ENCODE data around the gene SLC39A6. TPM values are rescaled to one million over a fixed set of nuclear protein-coding genes. Genes with fewer than 3 reads are reported as not detected.
A peak's percentile ranks its signal among the peaks of the same experiment; 100 is the strongest.

Gene SLC39A6
- total RNA-seq, 8 experiments from 2014 or later: 34.9 to 146 (median 99.8) TPM

- ATAC-seq (replicated peaks in 6 of 8): no peak
- no peak overlapping the region for H3K4me3 ChIP-seq
- 37 to 100% (median 90%) methylated on average over 1 to 7 of the region's 7 CpGs for WGBS, 10 experiments
- no peak overlapping the region for H3K27ac ChIP-seq
- in situ Hi-C loops (cut with MboI; ENCODE audit: low pct_unique_long_range_greater_than_20kb in 2 of 9, low sequenced_read_pairs in 9 of 9, unreplicated experiment in 9 of 9): no loop called here
- H3K4me1 ChIP-seq (replicated peaks in 1 of 2): no peaks in the 10 kb centered on the region
These were observed 27.0 kb upstream of the SLC39A6 start for GRCh38 chr18:36155851-36156757.

- no peak for ATAC-seq (replicated peaks in 6 of 8)
- in situ Hi-C loops (cut with MboI; ENCODE audit: low pct_unique_long_range_greater_than_20kb in 2 of 9, low sequenced_read_pairs in 9 of 9, unreplicated experiment in 9 of 9): no loop called here
- H3K4me1 ChIP-seq (replicated peaks in 1 of 2): no peaks in the 10 kb centered on the region
- no peak overlapping the region for H3K4me3 ChIP-seq
- no peak overlapping the region for H3K27ac ChIP-seq
- 50 to 87% (median 67%) methylated on average over 1 to 2 of the region's 2 CpGs; no CpG with 5 or more reads in 1 of the 10 experiments for WGBS, 10 experiments
These were observed 24.6 kb upstream of the SLC39A6 start for GRCh38 chr18:36153771-36154170.

GRCh38 chr18:36153203-36153602, 24.1 kb upstream of the SLC39A6 start:
- WGBS, 10 experiments: 10 to 80% (median 67%) methylated on average over 1 to 4 of the region's 4 CpGs; no CpG with 5 or more reads in 1 of the 10 experiments
- Histone ChIP-seq H3K4me3 (no peak overlapping the region), H3K4me1 (replicated peaks in 1 of 2) (no peaks in the 10 kb centered on the region), H3K27ac (no peak overlapping the region)
- ATAC-seq (replicated peaks in 6 of 8): peak in 1 of 8 experiments; percentile 89
- in situ Hi-C loops (cut with MboI; ENCODE audit: low pct_unique_long_range_greater_than_20kb in 2 of 9, low sequenced_read_pairs in 9 of 9, unreplicated experiment in 9 of 9): no loop called here

GRCh38 chr18:36152781-36153180, 23.6 kb upstream of the SLC39A6 start:
- in situ Hi-C loops (cut with MboI; ENCODE audit: low pct_unique_long_range_greater_than_20kb in 2 of 9, low sequenced_read_pairs in 9 of 9, unreplicated experiment in 9 of 9): no loop called here
- Histone ChIP-seq H3K4me3 (no peak overlapping the region), H3K4me1 (replicated peaks in 1 of 2) (no peaks in the 10 kb centered on the region), H3K27ac (no peak overlapping the region)
- WGBS, 10 experiments: 73 to 100% (median 100%) methylated on average over 1 of the region's 1 CpG; no CpG with 5 or more reads in 3 of the 10 experiments
- ATAC-seq (replicated peaks in 6 of 8): no peak

- H3K4me3 ChIP-seq: no peak overlapping the region
- in situ Hi-C loops (cut with MboI; ENCODE audit: low pct_unique_long_range_greater_than_20kb in 2 of 9, low sequenced_read_pairs in 9 of 9, unreplicated experiment in 9 of 9): loop anchor here in 2 of 9 experiments (25.0 kb wide), 1 partner anchor 137 kb away; no protein-coding TSS in a partner anchor
- H3K27ac ChIP-seq: no peak overlapping the region
- 93 to 100% (median 99%) methylated on average over 1 to 5 of the region's 5 CpGs for WGBS, 10 experiments
- H3K4me1 ChIP-seq (replicated peaks in 1 of 2): no peaks in the 10 kb centered on the region
- no peak for ATAC-seq (replicated peaks in 6 of 8)
These were observed 20.6 kb upstream of the SLC39A6 start for GRCh38 chr18:36149514-36150289.

- no peak overlapping the region for H3K4me3 ChIP-seq
- H3K4me1 ChIP-seq (replicated peaks in 1 of 2): no peaks in the 10 kb centered on the region
- no peak overlapping the region for H3K27ac ChIP-seq
- no peak for ATAC-seq (replicated peaks in 6 of 8)
- WGBS, 10 experiments: 86 to 100% (median 100%) methylated on average over 1 of the region's 2 CpGs; no CpG with 5 or more reads in 6 of the 10 experiments
- in situ Hi-C loops (cut with MboI; ENCODE audit: low pct_unique_long_range_greater_than_20kb in 2 of 9, low sequenced_read_pairs in 9 of 9, unreplicated experiment in 9 of 9): loop anchor here in 2 of 9 experiments (25.0 kb wide), 1 partner anchor 131 kb away; no protein-coding TSS in a partner anchor
These were observed 14.3 kb upstream of the SLC39A6 start for GRCh38 chr18:36143391-36143790.

- H3K4me1 ChIP-seq (replicated peaks in 1 of 2): no peaks in the 10 kb centered on the region
- no peak overlapping the region for H3K27ac ChIP-seq
- in situ Hi-C loops (cut with MboI; ENCODE audit: low pct_unique_long_range_greater_than_20kb in 2 of 9, low sequenced_read_pairs in 9 of 9, unreplicated experiment in 9 of 9): loop anchor here in 2 of 9 experiments (25.0 kb wide), 1 partner anchor 130 kb away; no protein-coding TSS in a partner anchor
- 88 to 100% (median 98%) methylated on average over 1 to 3 of the region's 3 CpGs for WGBS, 10 experiments
- no peak overlapping the region for H3K4me3 ChIP-seq
- no peak for ATAC-seq (replicated peaks in 6 of 8)
These were observed 13.6 kb upstream of the SLC39A6 start for GRCh38 chr18:36142751-36143150.

- in situ Hi-C loops (cut with MboI; ENCODE audit: low pct_unique_long_range_greater_than_20kb in 2 of 9, low sequenced_read_pairs in 9 of 9, unreplicated experiment in 9 of 9): loop anchor here in 2 of 9 experiments (25.0 kb wide), 1 partner anchor 129 kb away; no protein-coding TSS in a partner anchor
- WGBS, 10 experiments: 93 to 100% (median 100%) methylated on average over 1 to 3 of the region's 4 CpGs; no CpG with 5 or more reads in 1 of the 10 experiments
- ATAC-seq (replicated peaks in 6 of 8): no peak
- Histone ChIP-seq H3K4me3 (no peak overlapping the region), H3K4me1 (replicated peaks in 1 of 2) (no peaks in the 10 kb centered on the region), H3K27ac (no peak overlapping the region)
These were observed 12.4 kb upstream of the SLC39A6 start for GRCh38 chr18:36141576-36141975.

GRCh38 chr18:36139245-36139644, 10.1 kb upstream of the SLC39A6 start:
- in situ Hi-C loops (cut with MboI; ENCODE audit: low pct_unique_long_range_greater_than_20kb in 2 of 9, low sequenced_read_pairs in 9 of 9, unreplicated experiment in 9 of 9): loop anchor here in 2 of 9 experiments (25.0 kb wide), 1 partner anchor 127 kb away; no protein-coding TSS in a partner anchor

GRCh38 chr18:36135264-36135663, 6.1 kb upstream of the SLC39A6 start:
- H3K4me3 ChIP-seq: no peak overlapping the region
- peaks cover 7 to 8% of the 10 kb centered on the region in 2 donors for H3K4me1 ChIP-seq (replicated peaks in 1 of 2)
- no peak for ATAC-seq (replicated peaks in 6 of 8)
- 46 to 100% (median 95%) methylated on average over 1 of the region's 1 CpG for WGBS, 10 experiments
- in situ Hi-C loops (cut with MboI; ENCODE audit: low pct_unique_long_range_greater_than_20kb in 2 of 9, low sequenced_read_pairs in 9 of 9, unreplicated experiment in 9 of 9): loop anchor here in 2 of 9 experiments (25.0 kb wide), 1 partner anchor 123 kb away; no protein-coding TSS in a partner anchor
- H3K27ac ChIP-seq: no peak overlapping the region

More at GRCh38 chr18:36139245-36139644, 10.1 kb upstream of the SLC39A6 start:
- Histone ChIP-seq H3K4me1 (replicated peaks in 1 of 2) (no peaks in the 10 kb centered on the region), H3K27ac (no peak overlapping the region), H3K4me3 (no peak overlapping the region)
- ATAC-seq (replicated peaks in 6 of 8): no peak
- 88 to 100% (median 95%) methylated on average over 1 to 5 of the region's 5 CpGs; no CpG with 5 or more reads in 2 of the 10 experiments for WGBS, 10 experiments

GRCh38 chr18:36132756-36133155, 3.6 kb upstream of the SLC39A6 start:
- WGBS, 10 experiments: 67 to 100% (median 97%) methylated on average over 1 to 3 of the region's 3 CpGs; no CpG with 5 or more reads in 1 of the 10 experiments
- in situ Hi-C loops (cut with MboI; ENCODE audit: low pct_unique_long_range_greater_than_20kb in 2 of 9, low sequenced_read_pairs in 9 of 9, unreplicated experiment in 9 of 9): loop anchor here in 2 of 9 experiments (25.0 kb wide), 1 partner anchor 120 kb away; no protein-coding TSS in a partner anchor
- no peak overlapping the region for H3K27ac ChIP-seq
- peaks cover 8 to 11% of the 10 kb centered on the region in 2 donors for H3K4me1 ChIP-seq (replicated peaks in 1 of 2)
- H3K4me3 ChIP-seq: no peak overlapping the region
- no peak for ATAC-seq (replicated peaks in 6 of 8)

- in situ Hi-C loops (cut with MboI; ENCODE audit: low pct_unique_long_range_greater_than_20kb in 2 of 9, low sequenced_read_pairs in 9 of 9, unreplicated experiment in 9 of 9): loop anchor here in 2 of 9 experiments (25.0 kb wide), 1 partner anchor 120 kb away; no protein-coding TSS in a partner anchor
- H3K4me1 ChIP-seq (replicated peaks in 1 of 2): peaks cover 14 to 15% of the 10 kb centered on the region in 2 donors
- ATAC-seq (replicated peaks in 6 of 8): no peak
- no peak overlapping the region for H3K4me3 ChIP-seq
- no peak overlapping the region for H3K27ac ChIP-seq
- 76 to 94% (median 88%) methylated on average over 1 to 9 of the region's 9 CpGs; no CpG with 5 or more reads in 1 of the 10 experiments for whole genome bisulfite sequencing, 10 experiments
These were observed 2.7 kb upstream of the SLC39A6 start for GRCh38 chr18:36131692-36132483.

Data from motor neuron (in vitro differentiated cells).